ENCODE data around the gene PHB1. TPM values are rescaled to one million over a fixed set of nuclear protein-coding genes. Genes with fewer than 3 reads are reported as not detected.
A peak's percentile ranks its signal among the peaks of the same experiment; 100 is the strongest.

Gene PHB1
- total RNA-seq, 2 experiments from 2014 or later = 24.2 to 31.6 TPM

- H3K9me3 Mint-ChIP-seq = no peaks in the 10 kb centered on the region
- H3K27ac Mint-ChIP-seq = no peak overlapping the region
- Histone ChIP-seq H3K4me3 (ENCODE audit: low read length) (no peak overlapping the region), H3K27me3 (ENCODE audit: control insufficient read depth in 1 of 2, insufficient read depth in 2 of 2, low read length in 2 of 2) (peaks cover 19 to 28% of the 10 kb centered on the region in 2 experiments), H3K27ac (ENCODE audit: low read depth in 1 of 2, low read length in 2 of 2) (no peak overlapping the region), H3K9me3 (ENCODE audit: control insufficient read depth in 1 of 2, insufficient read depth in 1 of 2, low read length in 2 of 2) (peaks cover 0 to 6% of the 10 kb centered on the region in 2 experiments), H3K4me1 (ENCODE audit: insufficient read depth, low read length) (no peaks in the 10 kb centered on the region), H3K36me3 (ENCODE audit: insufficient read depth, low read length) (no peaks in the 10 kb centered on the region)
- H3K4me1 Mint-ChIP-seq (ENCODE audit: low read depth) = no peaks in the 10 kb centered on the region
- no peak overlapping the region for H3K4me3 Mint-ChIP-seq
- H3K36me3 Mint-ChIP-seq (ENCODE audit: low read depth) = no peaks in the 10 kb centered on the region
- H3K27me3 Mint-ChIP-seq = peaks cover 50% of the 10 kb centered on the region
- ATAC-seq (ENCODE audit: poor library complexity) (no peak), DNase-seq (no peak)
- no peak for TF ChIP-seq CTCF (IDR thresholded peaks at IDR 0.05)
- POLR2A ChIA-PET = no interaction called here
- intact Hi-C loops (cut with DNase I, micrococcal nuclease) = no loop called here
- CTCF ChIA-PET = no interaction called here
These were observed 21.5 kb upstream of the PHB1 start for GRCh38 chr17:49436174-49436573.

- ChIA-PET CTCF (interaction anchor here (2.3 kb wide), 1 partner anchor 121 kb away, joined by 5 read pairs; no protein-coding TSS in a partner anchor), POLR2A (no interaction called here)
- Histone ChIP-seq H3K27me3 (ENCODE audit: control insufficient read depth in 1 of 2, insufficient read depth in 2 of 2, low read length in 2 of 2) (peaks cover 19 to 27% of the 10 kb centered on the region in 2 experiments), H3K27ac (ENCODE audit: low read depth in 1 of 2, low read length in 2 of 2) (no peak overlapping the region), H3K4me1 (ENCODE audit: insufficient read depth, low read length) (no peaks in the 10 kb centered on the region), H3K9me3 (ENCODE audit: control insufficient read depth in 1 of 2, insufficient read depth in 1 of 2, low read length in 2 of 2) (peaks cover 0 to 6% of the 10 kb centered on the region in 2 experiments), H3K4me3 (ENCODE audit: low read length) (no peak overlapping the region), H3K36me3 (ENCODE audit: insufficient read depth, low read length) (no peaks in the 10 kb centered on the region)
- Mint-ChIP-seq H3K4me1 (ENCODE audit: low read depth) (no peaks in the 10 kb centered on the region), H3K27me3 (peaks cover 46% of the 10 kb centered on the region), H3K27ac (no peak overlapping the region), H3K36me3 (ENCODE audit: low read depth) (no peaks in the 10 kb centered on the region), H3K9me3 (no peaks in the 10 kb centered on the region), H3K4me3 (no peak overlapping the region)
- ATAC-seq (ENCODE audit: poor library complexity) = no peak
- no peak for DNase-seq
- intact Hi-C loops (cut with DNase I, micrococcal nuclease) = loop anchor here (1.0 kb wide), 1 partner anchor 121 kb away; no protein-coding TSS in a partner anchor
- no peak for TF ChIP-seq CTCF (IDR thresholded peaks at IDR 0.05)
These were observed 21.0 kb upstream of the PHB1 start for GRCh38 chr17:49435671-49436029.

GRCh38 chr17:49434821-49435670, 20.4 kb upstream of the PHB1 start:
- intact Hi-C loops (cut with DNase I, micrococcal nuclease) = loop anchor here (1.0 kb wide), 1 partner anchor 121 kb away; no protein-coding TSS in a partner anchor
- peak in 11 of 14 experiments; percentile 8 to 69 (median 19) for DNase-seq
- Histone ChIP-seq H3K4me3 (ENCODE audit: low read length) (no peak overlapping the region), H3K4me1 (ENCODE audit: insufficient read depth, low read length) (no peaks in the 10 kb centered on the region), H3K27ac (ENCODE audit: low read depth in 1 of 2, low read length in 2 of 2) (no peak overlapping the region), H3K36me3 (ENCODE audit: insufficient read depth, low read length) (no peaks in the 10 kb centered on the region), H3K27me3 (ENCODE audit: control insufficient read depth in 1 of 2, insufficient read depth in 2 of 2, low read length in 2 of 2) (peaks cover 19 to 21% of the 10 kb centered on the region in 2 experiments), H3K9me3 (ENCODE audit: control insufficient read depth in 1 of 2, insufficient read depth in 1 of 2, low read length in 2 of 2) (peaks cover 0 to 6% of the 10 kb centered on the region in 2 experiments)
- H3K36me3 Mint-ChIP-seq (ENCODE audit: low read depth) = no peaks in the 10 kb centered on the region
- no peaks in the 10 kb centered on the region for H3K9me3 Mint-ChIP-seq
- no peak for ATAC-seq (ENCODE audit: poor library complexity)
- no peak overlapping the region for H3K27ac Mint-ChIP-seq
- ChIA-PET CTCF (interaction anchor here (2.3 kb wide), 1 partner anchor 121 kb away, joined by 5 read pairs; no protein-coding TSS in a partner anchor), POLR2A (no interaction called here)
- H3K4me3 Mint-ChIP-seq = no peak overlapping the region
- peak; percentile 72 for TF ChIP-seq CTCF (IDR thresholded peaks at IDR 0.05)
- H3K27me3 Mint-ChIP-seq = peaks cover 40% of the 10 kb centered on the region
- no peaks in the 10 kb centered on the region for H3K4me1 Mint-ChIP-seq (ENCODE audit: low read depth)
